Measurements from ENCODE around the gene NOS1. TPM values are rescaled to one million over a fixed set of nuclear protein-coding genes. Genes with fewer than 3 reads are reported as not detected.

Gene NOS1
- total and polyA plus RNA-seq, 2 of the 8 experiments (the other 6 are each of a cell fraction or from before 2014, with no cell fraction given): 1.5 to 2.0 TPM

GRCh38 chr12:117226505-117226904, 134.9 kb downstream of the NOS1 start:
- Histone ChIP-seq H2BK15ac (ENCODE audit: low read length) (no peak overlapping the region), H4K8ac (ENCODE audit: extremely low read depth, insufficient read depth, low read length) (no peak overlapping the region), H2AK5ac (ENCODE audit: low read depth, low read length) (no peak overlapping the region), H3K27me3 (replicated peaks in 1 of 4; ENCODE audit: control insufficient read depth in 3 of 4, extremely low read depth in 1 of 4, insufficient read depth in 3 of 4, low read length in 3 of 4) (no peaks in the 10 kb centered on the region), H3K23me2 (ENCODE audit: low read depth, low read length) (no peaks in the 10 kb centered on the region), H4K91ac (replicated peaks; ENCODE audit: insufficient read length, low read length) (no peak overlapping the region), H3K79me2 (ENCODE audit: control insufficient read depth in 1 of 2, insufficient read depth in 2 of 2, low read length in 2 of 2) (no peaks in the 10 kb centered on the region), H2BK120ac (replicated peaks; ENCODE audit: low read depth, low read length) (no peak overlapping the region), H2BK12ac (ENCODE audit: low read depth, low read length) (no peak overlapping the region), H3K27ac (ENCODE audit: low read depth, low read length) (no peak overlapping the region), H3K23ac (ENCODE audit: insufficient read length) (no peak overlapping the region), H2AFZ (ENCODE audit: low read length) (no peak overlapping the region), H3K9me3 (ENCODE audit: insufficient read depth in 2 of 2, low read depth in 1 of 2, low read length in 1 of 2) (no peaks in the 10 kb centered on the region), H3K4me1 (replicated peaks in 1 of 4; ENCODE audit: control insufficient read depth in 3 of 4, insufficient read depth in 4 of 4, low read length in 3 of 4) (no peaks in the 10 kb centered on the region), H3K4me2 (ENCODE audit: insufficient read depth in 1 of 2, low read depth in 2 of 2, low read length in 2 of 2) (no peak overlapping the region), H3K56ac (replicated peaks; ENCODE audit: insufficient read length, low read depth, low read length) (no peak overlapping the region), H4K20me1 (replicated peaks in 1 of 2; ENCODE audit: control insufficient read depth in 1 of 2, insufficient read depth in 2 of 2, low read length in 2 of 2) (no peaks in the 10 kb centered on the region), H3K4ac (replicated peaks; ENCODE audit: insufficient read length, low read depth, low read length) (no peak overlapping the region), H2BK5ac (ENCODE audit: low read depth, low read length) (no peak overlapping the region), H4K5ac (ENCODE audit: insufficient read length, low read depth, low read length) (no peak overlapping the region), H3K18ac (ENCODE audit: extremely low read depth, low read length) (no peak overlapping the region), H3K14ac (ENCODE audit: insufficient read length) (no peak overlapping the region), H3K9ac (replicated peaks in 1 of 4; ENCODE audit: extremely low read depth in 1 of 4, low read depth in 3 of 4, low read length in 3 of 4) (no peak overlapping the region), H2BK20ac (ENCODE audit: low read length) (no peak overlapping the region), H3K79me1 (ENCODE audit: low read depth, low read length) (no peaks in the 10 kb centered on the region), H3K36me3 (ENCODE audit: control insufficient read depth in 2 of 4, insufficient read depth in 4 of 4, low read length in 3 of 4) (no peaks in the 10 kb centered on the region), H3K4me3 (ENCODE audit: extremely low read depth in 1 of 4, insufficient read depth in 2 of 4, low read depth in 3 of 4, low read length in 4 of 4) (no peak overlapping the region)
- FAIRE-seq (peak; percentile 28), DNase-seq (ENCODE audit: low read depth in 1 of 2, low spot score in 2 of 2) (no peak)
- 96% methylated on average over 10 of the region's 10 CpGs; no CpG with 5 or more reads in 1 of the 2 experiments for WGBS, 2 experiments (ENCODE audit: extremely low coverage in 1 of 2, insufficient coverage in 1 of 2, insufficient read length in 1 of 2, insufficient replicate concordance in 2 of 2, low coverage in 1 of 2, low lambda C conversion rate in 2 of 2, missing lambda C conversion rate in 1 of 2)
- ChIA-PET POLR2A (ENCODE audit: partially characterized antibody) (interaction anchor here (0.7 kb wide), 1 partner anchor 12 kb away, joined by 3 read pairs; no protein-coding TSS in a partner anchor), CTCF (ENCODE audit: partially characterized antibody) (interaction anchor here (1.1 to 5.5 kb wide), 14 partner anchors 9 to 362 kb away, joined by 3 to 43 read pairs (median 5); no protein-coding TSS in a partner anchor)
- TF ChIP-seq MAFK (IDR thresholded peaks at IDR 0.05; ENCODE audit: low read depth, low read length): no peak
- no peak for TF ChIP-seq GTF2F1 (IDR thresholded peaks at IDR 0.05; ENCODE audit: borderline replicate concordance, low read depth, low read length)
- no peak for TF ChIP-seq ATF2 (IDR thresholded peaks at IDR 0.05; ENCODE audit: low read length)
- TF ChIP-seq POLR2A (IDR thresholded peaks at IDR 0.05; ENCODE audit: control extremely low read depth in 1 of 2, low read depth in 2 of 2, low read length in 2 of 2): no peak
- TF ChIP-seq KDM4A (IDR thresholded peaks at IDR 0.05; ENCODE audit: low read depth, low read length, severe bottlenecking): no peak
- TF ChIP-seq RBBP5 (IDR thresholded peaks at IDR 0.05; ENCODE audit: borderline replicate concordance, low read depth, low read length): no peak
- TF ChIP-seq CREB1 (IDR thresholded peaks at IDR 0.05): no peak
- TF ChIP-seq TEAD4 (IDR thresholded peaks at IDR 0.05; ENCODE audit: low read depth, low read length): no peak
- no peak for TF ChIP-seq YY1 (IDR thresholded peaks at IDR 0.05; ENCODE audit: low read depth, low read length)
- no peak for TF ChIP-seq CTBP2 (IDR thresholded peaks at IDR 0.05; ENCODE audit: borderline replicate concordance, insufficient read depth, insufficient read length, low read length)
- no peak for TF ChIP-seq KDM1A (IDR thresholded peaks at IDR 0.05; ENCODE audit: borderline replicate concordance, low read length)
- no peak for TF ChIP-seq TAF1 (IDR thresholded peaks at IDR 0.05; ENCODE audit: low read depth, low read length)
- TF ChIP-seq SP4 (IDR thresholded peaks at IDR 0.05; ENCODE audit: low read length): no peak
- no peak for TF ChIP-seq HDAC2 (IDR thresholded peaks at IDR 0.05; ENCODE audit: borderline replicate concordance in 1 of 2, low read depth in 2 of 2, low read length in 2 of 2)

Measured in H1 (cell line).